Mesenchymal stem cell (in vitro differentiated cells and primary cell): ENCODE measurements around the gene CYP4F2.
"Not testable (repeated sequence)": the region's sequence is repeated elsewhere in the genome, so short reads cannot be mapped to it uniquely, and the experiment has no call there.

Experiments used
- DNase-seq: peaks from one replicate; pipeline ENCODE4 v3.0.0-alpha.2; 2013
- H2AFZ ChIP-seq: one replicate; pipeline ENCODE4 v1.6.1; 2013; ENCODE audit warnings: low read depth, mild to moderate bottlenecking, control low read depth, inconsistent platforms, low read length, moderate library complexity
- H2AK5ac ChIP-seq: 2 replicates; pipeline ENCODE4 v1.6.1; 2013; ENCODE audit warnings: low read length, moderate library complexity, mild to moderate bottlenecking, inconsistent platforms; ENCODE audit not compliant: severe bottlenecking
- H2BK120ac ChIP-seq: one replicate; pipeline ENCODE4 v1.6.1; 2013; ENCODE audit warnings: low read depth, mild to moderate bottlenecking, inconsistent platforms, low read length, moderate library complexity
- H2BK12ac ChIP-seq, 2 experiments: one replicate each; pipeline ENCODE4 v1.6.1; 2013; ENCODE audit warnings: inconsistent platforms in 2 of 2, low read length in 2 of 2, mild to moderate bottlenecking in 2 of 2, moderate library complexity in 2 of 2, control low read depth in 1 of 2
- H2BK15ac ChIP-seq: one replicate; pipeline ENCODE4 v1.6.1; 2013; ENCODE audit warnings: mild to moderate bottlenecking, low read depth, inconsistent platforms; ENCODE audit not compliant: poor library complexity, severe bottlenecking
- H2BK5ac ChIP-seq: 2 replicates; pipeline ENCODE4 v1.6.1; 2013; ENCODE audit warnings: low read depth, mild to moderate bottlenecking, low read length, control low read depth, inconsistent platforms; ENCODE audit not compliant: poor library complexity, severe bottlenecking
- H3K14ac ChIP-seq, 2 experiments: one replicate each; pipeline ENCODE4 v1.6.1; 2013; ENCODE audit warnings: inconsistent platforms in 2 of 2, low read length in 2 of 2, control low read depth in 1 of 2, mild to moderate bottlenecking in 1 of 2, moderate library complexity in 1 of 2
- H3K18ac ChIP-seq, 2 experiments: one replicate each; pipeline ENCODE4 v1.6.1; 2013; ENCODE audit warnings: inconsistent platforms in 2 of 2, low read length in 2 of 2, control low read depth in 1 of 2, low read depth in 1 of 2, mild to moderate bottlenecking in 1 of 2
- H3K23ac ChIP-seq, 2 experiments: one replicate each; pipeline ENCODE4 v1.6.1; 2013; ENCODE audit warnings: inconsistent platforms in 2 of 2, low read length in 2 of 2, mild to moderate bottlenecking in 2 of 2, moderate library complexity in 2 of 2, control low read depth in 1 of 2
- H3K27ac ChIP-seq: 2 replicates; pipeline ENCODE4 v1.5.1; 2013; ENCODE audit warnings: mild to moderate bottlenecking, moderate library complexity, low read length, control low read depth, inconsistent platforms; ENCODE audit not compliant: poor library complexity, severe bottlenecking
- H3K27me3 ChIP-seq, 2 experiments: 2 replicates each; pipeline versions ENCODE4 v1.6.1 to v1.7.0; 2013; ENCODE audit warnings: low read length in 2 of 2, mild to moderate bottlenecking in 2 of 2, moderate library complexity in 2 of 2, control low read depth in 1 of 2, inconsistent platforms in 1 of 2; ENCODE audit not compliant: control insufficient read depth in 1 of 2, insufficient read depth in 1 of 2
- H3K36me3 ChIP-seq, 2 experiments: 2 replicates each; pipeline versions ENCODE4 v1.6.1 to v1.7.0; 2013; ENCODE audit warnings: low read length in 2 of 2, control low read depth in 1 of 2, inconsistent platforms in 1 of 2, low read depth in 1 of 2, mild to moderate bottlenecking in 1 of 2; ENCODE audit not compliant: insufficient read depth in 2 of 2, control insufficient read depth in 1 of 2
- H3K4ac ChIP-seq, 2 experiments: one replicate each; pipeline ENCODE4 v1.6.1; 2013; ENCODE audit warnings: inconsistent platforms in 2 of 2, low read length in 2 of 2, mild to moderate bottlenecking in 2 of 2, moderate library complexity in 2 of 2, control low read depth in 1 of 2, low read depth in 1 of 2
- H3K4me1 ChIP-seq: 2 replicates; pipeline ENCODE4 v1.6.1; 2013; ENCODE audit warnings: low read depth, low read length, control low read depth; ENCODE audit not compliant: control insufficient read depth, insufficient read depth
- H3K4me2 ChIP-seq: 2 replicates; pipeline ENCODE4 v1.6.1; 2013; ENCODE audit warnings: low read length, mild to moderate bottlenecking, inconsistent platforms; ENCODE audit not compliant: poor library complexity, severe bottlenecking
- H3K4me3 ChIP-seq, 2 experiments: 2 replicates each; pipeline versions ENCODE4 v1.5.1 to v1.7.0; 2013; ENCODE audit warnings: low read length in 2 of 2, mild to moderate bottlenecking in 2 of 2, control low read depth in 1 of 2, low read depth in 1 of 2; ENCODE audit not compliant: insufficient read depth in 1 of 2
- H3K79me1 ChIP-seq: replicated peaks from 2 replicates; pipeline ENCODE4 v1.6.1; 2013; ENCODE audit warnings: mild to moderate bottlenecking, control low read depth, low read length, inconsistent platforms; ENCODE audit not compliant: poor library complexity, severe bottlenecking
- H3K9ac ChIP-seq: 2 replicates; pipeline ENCODE4 v1.7.0; 2013; ENCODE audit warnings: mild to moderate bottlenecking, low read length, moderate library complexity
- H3K9me3 ChIP-seq: 2 replicates; pipeline ENCODE4 v1.7.0; 2013; ENCODE audit warnings: mild to moderate bottlenecking, low read length; ENCODE audit not compliant: control insufficient read depth
- H4K8ac ChIP-seq: one replicate; pipeline ENCODE4 v1.6.1; 2013; ENCODE audit warnings: inconsistent platforms, mild to moderate bottlenecking, low read length, moderate library complexity
- H4K91ac ChIP-seq: one replicate; pipeline ENCODE4 v1.6.1; 2013; ENCODE audit warnings: mild to moderate bottlenecking, low read length, inconsistent platforms
- WGBS: methylation state at CpG from one replicate; pipeline ENCODE4 v1.1.7; 2013; ENCODE audit warnings: mixed read lengths; 5-methylcytosine and 5-hydroxymethylcytosine counted together

The CYP4F2 gene

DNA sequence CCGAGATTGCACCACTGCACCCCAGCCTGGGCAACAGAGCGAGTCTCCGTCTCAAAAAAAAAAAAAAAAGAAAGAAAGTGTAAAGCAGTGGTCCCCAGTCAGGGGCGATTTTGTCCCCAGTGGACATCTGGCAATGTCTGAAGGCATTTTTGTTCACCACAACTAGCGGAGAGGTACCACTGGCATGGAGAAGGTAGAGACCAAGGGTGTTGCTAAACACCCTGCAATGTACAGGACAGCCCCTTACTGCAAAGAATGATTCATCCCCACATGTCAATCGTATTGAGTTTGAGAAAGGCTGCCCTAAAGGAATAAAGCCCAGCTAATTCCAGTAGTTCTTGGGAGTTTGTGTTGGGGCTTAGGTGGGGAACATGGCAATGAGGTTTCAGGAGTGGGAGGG lies 38.7 kb downstream of the CYP4F2 start:
- Histone ChIP-seq H4K91ac (no peak overlapping the region), H3K79me1 (no peaks in the 10 kb centered on the region), H3K18ac (no peak overlapping the region), H2BK12ac (no peak overlapping the region), H3K4me2 (no peak overlapping the region), H2AFZ (no peak overlapping the region), H4K8ac (no peak overlapping the region), H3K4me3 (no peak overlapping the region), H3K9me3 (no peaks in the 10 kb centered on the region), H2BK5ac (no peak overlapping the region), H2AK5ac (no peak overlapping the region), H2BK120ac (no peak overlapping the region), H3K27ac (no peak overlapping the region), H2BK15ac (no peak overlapping the region), H3K4ac (no peak overlapping the region), H3K4me1 (no peaks in the 10 kb centered on the region), H3K23ac (no peak overlapping the region), H3K9ac (no peak overlapping the region), H3K36me3 (no peaks in the 10 kb centered on the region), H3K27me3 (peaks cover 0 to 5% of the 10 kb centered on the region in 2 experiments), H3K14ac (no peak overlapping the region)
- no peak for DNase-seq
- WGBS, result 74% methylated on average over 5 of the region's 6 CpGs

DNA sequence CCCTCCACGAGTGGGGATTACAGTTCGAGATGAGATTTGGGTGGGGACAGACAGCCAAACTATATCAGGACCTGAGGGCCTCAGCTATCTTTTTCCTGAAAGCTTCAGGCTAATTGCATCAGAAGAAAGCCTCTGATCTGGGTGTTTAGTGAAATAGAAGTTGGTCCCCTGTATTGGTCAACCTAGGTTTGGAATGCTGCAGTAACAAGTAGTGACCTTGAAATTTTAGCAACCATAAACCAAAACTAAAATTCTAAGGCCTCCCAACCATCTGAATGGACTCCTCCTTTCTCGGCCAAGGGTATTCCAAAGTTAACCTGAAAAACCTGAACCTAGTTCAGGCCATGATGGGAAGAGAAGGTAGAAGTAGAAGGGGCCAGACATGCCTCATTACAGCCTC lies 47.5 kb downstream of the CYP4F2 start:
- no peak overlapping the region for H2AK5ac ChIP-seq
- H3K79me1 ChIP-seq, result no peaks in the 10 kb centered on the region
- H3K9me3 ChIP-seq, result peaks cover 5% of the 10 kb centered on the region

DNA sequence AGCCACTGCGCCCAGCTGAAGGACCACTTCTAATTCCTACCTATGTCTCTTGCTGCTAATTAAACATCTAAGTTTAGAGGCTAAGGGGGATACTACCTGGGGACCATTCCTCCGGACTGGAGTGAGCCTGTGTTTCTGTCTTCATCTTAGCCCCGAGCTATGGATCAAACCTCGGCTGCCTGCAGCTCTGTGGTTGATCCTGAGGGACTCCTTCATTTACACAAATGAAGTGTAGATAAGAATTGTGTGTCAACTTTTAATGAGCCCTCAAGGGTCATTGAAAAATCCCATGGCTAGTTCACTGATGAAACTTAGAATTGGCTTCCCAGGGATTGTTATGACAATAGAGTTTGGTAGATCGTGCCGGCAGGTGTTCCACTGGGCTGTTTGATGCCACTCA lies 51.0 kb downstream of the CYP4F2 start:
- DNase-seq, result no peak
- H2BK15ac ChIP-seq, result no peak overlapping the region
- no peak overlapping the region for H3K4ac ChIP-seq
- no peaks in the 10 kb centered on the region for H3K36me3 ChIP-seq
- no peak overlapping the region for H3K18ac ChIP-seq
- H3K14ac ChIP-seq, result no peak overlapping the region
- no peak overlapping the region for H2BK12ac ChIP-seq
- no peak overlapping the region for H3K4me3 ChIP-seq
- no peak overlapping the region for H3K4me2 ChIP-seq
- H2AFZ ChIP-seq, result no peak overlapping the region
- H3K9ac ChIP-seq, result no peak overlapping the region
- no peak overlapping the region for H4K8ac ChIP-seq
- H4K91ac ChIP-seq, result no peak overlapping the region
- no peak overlapping the region for H2BK120ac ChIP-seq
- peaks cover 0 to 12% of the 10 kb centered on the region in 2 experiments for H3K27me3 ChIP-seq
- H3K9me3 ChIP-seq, result peaks cover 4% of the 10 kb centered on the region
- 72% methylated on average over 5 of the region's 6 CpGs for WGBS
- no peaks in the 10 kb centered on the region for H3K79me1 ChIP-seq
- H3K23ac ChIP-seq, result no peak overlapping the region
- no peak overlapping the region for H2BK5ac ChIP-seq
- H2AK5ac ChIP-seq, result no peak overlapping the region
- H3K27ac ChIP-seq, result no peak overlapping the region
- no peaks in the 10 kb centered on the region for H3K4me1 ChIP-seq

More for the DNA sequence above, 47.5 kb downstream of the CYP4F2 start:
- Histone ChIP-seq H2BK12ac (no peak overlapping the region), H2BK5ac (no peak overlapping the region), H2BK120ac (no peak overlapping the region), H3K27ac (no peak overlapping the region), H3K18ac (no peak overlapping the region), H4K91ac (no peak overlapping the region), H2BK15ac (no peak overlapping the region), H3K14ac (no peak overlapping the region), H2AFZ (no peak overlapping the region), H3K4me1 (no peaks in the 10 kb centered on the region), H3K9ac (no peak overlapping the region), H3K4me2 (no peak overlapping the region), H3K4me3 (no peak overlapping the region), H3K4ac (no peak overlapping the region), H3K23ac (no peak overlapping the region), H4K8ac (no peak overlapping the region), H3K36me3 (no peaks in the 10 kb centered on the region), H3K27me3 (peaks cover 0 to 6% of the 10 kb centered on the region in 2 experiments)
- 56% methylated on average over 3 of the region's 3 CpGs for WGBS
- DNase-seq, result no peak

DNA sequence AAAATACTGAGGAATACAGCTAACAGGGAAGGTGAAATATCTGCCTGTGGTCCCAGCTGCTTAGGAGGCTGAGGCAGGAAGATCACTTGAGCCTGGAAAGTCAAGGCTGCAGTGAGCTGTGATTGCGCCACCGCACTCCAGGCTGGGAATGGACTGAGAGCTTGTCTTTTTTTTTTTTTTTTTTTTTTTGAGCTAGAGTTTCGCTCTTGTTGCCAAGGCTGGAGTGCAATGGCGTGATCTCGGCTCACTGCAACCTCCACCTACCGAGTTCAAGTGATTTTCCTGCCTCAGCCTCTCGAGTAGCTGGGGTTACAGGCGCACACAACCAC lies 54.0 kb downstream of the CYP4F2 start:
- not testable (repeated sequence) for H3K36me3 ChIP-seq, H4K91ac ChIP-seq, H2BK120ac ChIP-seq, H2BK15ac ChIP-seq, H4K8ac ChIP-seq, H2BK12ac ChIP-seq, DNase-seq, H3K27ac ChIP-seq, H3K18ac ChIP-seq, H3K4me2 ChIP-seq, H3K9me3 ChIP-seq, H3K79me1 ChIP-seq, H3K23ac ChIP-seq, H3K9ac ChIP-seq, H3K4me1 ChIP-seq, H2AFZ ChIP-seq, H2BK5ac ChIP-seq, H3K14ac ChIP-seq, H3K4ac ChIP-seq, H3K4me3 ChIP-seq, H2AK5ac ChIP-seq
- H3K27me3 ChIP-seq, result peaks cover 0 to 12% of the 10 kb centered on the region in 2 experiments
- WGBS, result 55% methylated on average over 7 of the region's 8 CpGs
